Measurements from ENCODE around the gene MMP11.

The MMP11 gene

DNA sequence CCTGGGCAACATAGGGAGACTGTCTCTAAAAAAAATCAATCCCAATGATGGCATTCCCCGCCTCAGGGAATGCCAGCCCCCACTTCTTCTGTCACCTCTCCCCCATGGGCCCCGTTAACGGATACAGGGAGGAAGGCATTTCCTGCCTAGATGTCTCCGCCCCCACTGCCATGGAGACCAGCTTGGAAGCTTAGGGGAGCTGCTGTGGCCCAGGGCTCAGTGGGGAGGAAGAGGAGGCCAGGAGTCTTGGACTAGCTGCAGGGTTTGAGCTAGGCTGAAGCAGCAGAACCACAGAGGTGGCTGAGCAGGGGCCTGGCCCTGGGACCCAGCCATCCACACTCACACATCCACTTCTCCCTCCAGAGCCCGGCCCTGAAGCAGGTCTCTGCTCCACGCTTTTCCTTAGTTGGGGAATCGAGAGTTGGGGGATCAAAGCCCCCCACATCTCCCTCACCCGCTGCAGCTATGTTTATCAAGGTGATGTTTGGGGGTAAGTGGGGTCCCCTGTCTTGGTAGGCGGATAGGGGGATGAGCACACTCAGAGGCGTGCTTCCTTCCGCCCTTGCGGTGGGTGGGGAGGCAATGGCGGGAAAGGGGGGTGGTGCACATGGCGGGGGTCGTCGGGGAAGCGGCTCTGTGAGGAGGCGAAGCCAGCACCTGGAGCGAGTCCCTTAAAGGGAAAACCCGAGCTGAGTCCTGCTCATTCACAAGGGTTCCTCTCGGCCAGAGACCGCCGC, 9.6 kb upstream of the MMP11 start, which contains the start of gene C22orf15:
C22orf15 (plus strand) TSS at position 149 of the 737 bp plus-strand sequence; CDS start at position 466, 317 bp downstream.
- TF ChIP-seq, protein P1, sequence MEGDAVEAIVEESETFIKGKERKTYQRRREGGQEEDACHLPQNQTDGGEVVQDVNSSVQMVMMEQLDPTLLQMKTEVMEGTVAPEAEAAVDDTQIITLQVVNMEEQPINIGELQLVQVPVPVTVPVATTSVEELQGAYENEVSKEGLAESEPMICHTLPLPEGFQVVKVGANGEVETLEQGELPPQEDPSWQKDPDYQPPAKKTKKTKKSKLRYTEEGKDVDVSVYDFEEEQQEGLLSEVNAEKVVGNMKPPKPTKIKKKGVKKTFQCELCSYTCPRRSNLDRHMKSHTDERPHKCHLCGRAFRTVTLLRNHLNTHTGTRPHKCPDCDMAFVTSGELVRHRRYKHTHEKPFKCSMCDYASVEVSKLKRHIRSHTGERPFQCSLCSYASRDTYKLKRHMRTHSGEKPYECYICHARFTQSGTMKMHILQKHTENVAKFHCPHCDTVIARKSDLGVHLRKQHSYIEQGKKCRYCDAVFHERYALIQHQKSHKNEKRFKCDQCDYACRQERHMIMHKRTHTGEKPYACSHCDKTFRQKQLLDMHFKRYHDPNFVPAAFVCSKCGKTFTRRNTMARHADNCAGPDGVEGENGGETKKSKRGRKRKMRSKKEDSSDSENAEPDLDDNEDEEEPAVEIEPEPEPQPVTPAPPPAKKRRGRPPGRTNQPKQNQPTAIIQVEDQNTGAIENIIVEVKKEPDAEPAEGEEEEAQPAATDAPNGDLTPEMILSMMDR (IDR thresholded peaks at IDR 0.05; ENCODE audit: low read depth, low read length), result no peak
- H3K4me3 ChIP-seq (ENCODE audit: low read depth, low read length), result no peak within 1 kb of the TSS

GRCh38 chr22:23763579-23763945, 9.1 kb upstream of the MMP11 start:
- H3K4me3 ChIP-seq (ENCODE audit: low read depth, low read length), result no peak overlapping the region
- TF ChIP-seq, protein P1 (IDR thresholded peaks at IDR 0.05; ENCODE audit: low read depth, low read length), result no peak

- H3K4me3 ChIP-seq (ENCODE audit: low read depth, low read length), result no peak overlapping the region
- TF ChIP-seq, protein P1 (IDR thresholded peaks at IDR 0.05; ENCODE audit: low read depth, low read length), result no peak
Observed at GRCh38 chr22:23763954-23764353, 8.7 kb upstream of the MMP11 start.

- TF ChIP-seq, protein P1 (IDR thresholded peaks at IDR 0.05; ENCODE audit: low read depth, low read length), result no peak
- no peak overlapping the region for H3K4me3 ChIP-seq (ENCODE audit: low read depth, low read length)
Observed at GRCh38 chr22:23764899-23765881, 7.5 kb upstream of the MMP11 start.

DNA sequence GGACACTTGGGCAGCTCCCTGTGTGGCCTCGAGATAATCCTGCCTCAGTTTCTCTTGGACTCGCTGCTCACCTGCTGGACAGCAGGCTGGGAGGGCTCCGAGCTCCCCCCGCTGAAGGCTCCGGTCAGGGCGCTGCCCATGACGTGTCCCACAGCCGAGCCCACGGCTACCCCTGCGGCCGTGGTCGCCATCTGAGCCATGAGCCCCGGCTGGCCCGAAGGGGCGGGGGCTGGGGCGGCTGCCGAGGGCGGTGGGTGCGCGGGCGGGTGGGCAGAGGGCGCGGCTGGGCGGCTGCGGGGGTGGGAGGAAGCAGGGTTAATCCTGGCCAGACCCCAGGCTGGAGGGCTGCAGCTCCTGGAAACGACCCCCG, 5.4 kb upstream of the MMP11 start:
- H3K4me3 ChIP-seq (ENCODE audit: low read depth, low read length), result peak overlapping the region; percentile 58
- TF ChIP-seq, protein P1 (IDR thresholded peaks at IDR 0.05; ENCODE audit: low read depth, low read length), result no peak

DNA sequence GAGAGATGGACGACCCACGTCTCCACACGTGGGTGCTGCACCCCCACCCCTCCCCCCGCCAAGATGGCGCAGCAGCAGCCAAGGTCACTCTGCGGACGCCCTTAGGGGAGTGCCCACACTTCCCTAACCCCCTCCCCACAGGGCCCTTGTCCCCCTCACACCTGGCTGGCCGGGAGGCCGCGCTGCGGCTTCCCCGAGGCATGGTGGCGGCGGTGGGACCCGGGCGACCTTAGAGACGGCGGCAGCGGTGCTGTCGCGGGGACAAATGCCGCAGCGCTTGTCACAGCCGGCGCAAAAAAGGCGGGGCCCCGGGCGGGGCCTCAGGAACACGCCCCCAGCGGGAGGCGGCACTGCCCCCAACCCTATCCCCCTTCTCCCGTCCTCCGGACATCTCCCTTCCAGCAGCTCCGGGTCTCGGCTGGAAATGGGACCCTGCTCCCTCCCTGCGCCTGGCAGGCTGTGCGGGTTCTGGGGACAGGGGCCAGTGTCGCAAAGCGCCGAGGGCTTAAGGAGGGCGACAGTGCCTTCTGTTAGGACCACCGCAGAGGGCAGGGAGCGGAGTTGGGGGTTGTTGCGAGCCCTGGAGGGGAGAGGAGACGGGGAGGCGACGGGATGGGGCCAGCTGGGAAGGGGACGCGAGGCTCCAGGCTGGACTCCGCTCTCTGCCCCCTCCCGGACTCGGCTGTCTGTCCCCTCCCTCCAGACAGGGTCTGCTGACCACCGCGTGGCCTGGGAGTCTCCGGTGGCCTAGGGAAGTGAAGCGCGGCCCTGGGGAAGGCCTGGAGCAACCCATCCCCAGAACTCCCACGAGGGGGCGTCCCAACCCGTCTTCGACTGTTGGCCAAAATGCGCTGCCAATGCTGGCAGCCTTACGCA, 4.7 kb upstream of the MMP11 start, which contains the start of gene CHCHD10:
CHCHD10 (minus strand) TSS at position 300 of the 876 bp plus-strand sequence; CDS start at position 202, 98 bp downstream.
- H3K4me3 ChIP-seq (ENCODE audit: low read depth, low read length), result peak within 1 kb of the TSS; percentile 58

More for the DNA sequence above, 4.7 kb upstream of the MMP11 start, which contains the start of gene CHCHD10:
- TF ChIP-seq, protein P1 (IDR thresholded peaks at IDR 0.05; ENCODE audit: low read depth, low read length), result peak; percentile 77

All from WI38 (cell line).